Measurements from ENCODE around the gene PRXL2C.

GRCh38 chr9:96686638-96687335, 31.7 kb upstream of the PRXL2C start:
- TF ChIP-seq EZH2phosphoT487 (IDR thresholded peaks at IDR 0.05; ENCODE audit: borderline replicate concordance, low read depth, low read length) (no peak), CTCF (conservative IDR thresholded peaks at IDR 0.05; ENCODE audit: low read length) (peak; percentile 71)
